ENCODE results near the gene SWSAP1.
"Not testable (repeated sequence)": the region's sequence is repeated elsewhere in the genome, so short reads cannot be mapped to it uniquely, and the experiment has no call there.

GRCh38 chr19:11379269-11379845, 4.9 kb downstream of the SWSAP1 start:
- not testable (repeated sequence) for TF ChIP-seq CTCF (conservative IDR thresholded peaks at IDR 0.05; ENCODE audit: low read depth, low read length); POLR2A (IDR thresholded peaks at IDR 0.05; ENCODE audit: low read depth, low read length); CEBPB (IDR thresholded peaks at IDR 0.05; ENCODE audit: low read depth, low read length); RAD21 (IDR thresholded peaks at IDR 0.05; ENCODE audit: low read length); RFX5 (IDR thresholded peaks at IDR 0.05; ENCODE audit: low read depth, low read length); SMC3 (IDR thresholded peaks at IDR 0.05; ENCODE audit: low read depth, low read length); NFE2L2 (IDR thresholded peaks at IDR 0.05; ENCODE audit: low read depth, low read length); BHLHE40 (IDR thresholded peaks at IDR 0.05; ENCODE audit: low read depth, low read length); MAFK (IDR thresholded peaks at IDR 0.05; ENCODE audit: low read depth, low read length)

Measured in IMR-90 (cell line).